Breast epithelium (tissue), 3 donors: ENCODE data around the gene ANXA4.
"Not testable (repeated sequence)": the region's sequence is repeated elsewhere in the genome, so short reads cannot be mapped to it uniquely, and the experiment has no call there.

Experiments used
- CTCF ChIP-seq, 3 donors: fragments of 450-650 bp; IDR thresholded peaks; one replicate each; pipeline ENCODE4 v1.5.1; 2016 to 2017; ENCODE audit warnings: antibody characterized with exemption in 3 of 3, mild to moderate bottlenecking in 3 of 3, moderate library complexity in 3 of 3
- POLR2A ChIP-seq: fragments of 450-650 bp; IDR thresholded peaks from one replicate; pipeline ENCODE4 v1.6.1; 2016; ENCODE audit warnings: antibody characterized with exemption, mild to moderate bottlenecking, moderate library complexity
- POLR2AphosphoS5 ChIP-seq, 3 donors: sonication (generic); formaldehyde crosslinking; IDR thresholded peaks; one replicate each; pipeline ENCODE4 v1.6.1; 2017; ENCODE audit warnings: antibody characterized with exemption in 3 of 3

GRCh38 chr2:69774258-69774983 is 32.5 kb downstream of the ANXA4 start:
- not testable (repeated sequence) for TF ChIP-seq POLR2A; CTCF (IDR thresholded peaks at IDR 0.05); POLR2AphosphoS5 (IDR thresholded peaks at IDR 0.05)
